GM18498 (cell line): ENCODE measurements around the gene DSTN.

Experiments
- ATAC-seq: cut with Tn5 transposase; IDR thresholded peaks from one replicate; pipeline ENCODE4 v1.9.1; 2021; ENCODE audit warnings: mild to moderate bottlenecking, moderate library complexity; ENCODE audit not compliant: unreplicated experiment

DSTN gene

GRCh38 chr20:17545127-17545526 lies 24.7 kb upstream of the DSTN start:
- ATAC-seq = no peak

- ATAC-seq = no peak
Measured at GRCh38 chr20:17549131-17549530, 20.7 kb upstream of the DSTN start.

GRCh38 chr20:17555106-17555505 lies 14.8 kb upstream of the DSTN start:
- no peak for ATAC-seq

GRCh38 chr20:17556837-17557674 lies 12.8 kb upstream of the DSTN start:
- ATAC-seq = no peak

DNA sequence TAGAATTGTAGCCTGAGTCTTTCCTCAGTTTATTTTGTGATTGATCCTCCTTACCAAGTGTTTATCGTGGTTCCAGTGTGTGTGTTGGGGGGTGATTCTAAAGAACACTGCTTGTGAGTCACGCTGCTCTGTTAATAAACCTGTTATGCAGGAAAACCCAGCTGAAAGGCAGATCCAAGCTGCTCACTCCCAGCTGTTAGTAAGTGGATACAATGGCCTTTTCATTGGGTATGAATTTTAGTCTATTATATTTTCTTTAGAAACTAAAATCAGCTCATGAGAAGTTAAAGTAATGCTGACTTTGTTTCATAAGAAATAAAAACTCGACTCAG lies 12.2 kb upstream of the DSTN start:
- ATAC-seq = no peak

DNA sequence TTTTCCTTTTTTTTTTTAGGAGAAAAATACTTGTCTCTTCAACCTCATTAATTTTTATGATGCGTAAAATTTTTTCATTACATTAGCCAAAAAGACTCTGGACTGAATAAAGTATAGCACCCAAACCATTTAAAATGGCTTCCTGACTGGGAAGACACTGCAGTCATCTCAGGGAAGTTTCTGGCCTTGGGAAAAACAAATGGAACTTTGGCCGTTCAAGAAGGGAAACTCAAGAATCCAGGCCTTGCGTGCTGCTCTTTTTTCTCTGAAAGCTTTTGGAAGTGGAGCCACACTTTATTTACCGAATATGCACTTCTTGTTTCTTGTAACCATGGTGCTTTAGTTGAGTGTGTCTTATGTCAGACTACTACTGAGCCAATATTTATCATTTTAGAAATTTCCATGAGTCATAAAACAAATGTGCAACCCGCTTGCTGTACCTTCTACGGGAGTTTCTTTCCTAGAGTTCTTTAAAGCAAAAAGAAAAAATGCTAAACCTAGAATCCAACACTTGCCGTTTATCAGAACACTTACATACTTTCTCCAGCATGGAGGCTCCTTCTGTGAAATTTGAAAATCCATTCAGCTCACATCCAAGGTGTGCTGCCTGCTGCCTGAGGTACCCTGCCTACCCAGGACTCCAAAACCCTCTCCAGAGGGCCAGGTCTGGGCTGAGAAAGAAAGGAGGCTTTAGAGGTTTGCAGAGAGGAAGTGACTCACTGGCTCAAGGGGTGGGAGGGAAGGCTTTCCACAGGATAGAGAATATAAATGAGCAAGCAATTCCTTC lies 11.5 kb upstream of the DSTN start:
- no peak for ATAC-seq

DNA sequence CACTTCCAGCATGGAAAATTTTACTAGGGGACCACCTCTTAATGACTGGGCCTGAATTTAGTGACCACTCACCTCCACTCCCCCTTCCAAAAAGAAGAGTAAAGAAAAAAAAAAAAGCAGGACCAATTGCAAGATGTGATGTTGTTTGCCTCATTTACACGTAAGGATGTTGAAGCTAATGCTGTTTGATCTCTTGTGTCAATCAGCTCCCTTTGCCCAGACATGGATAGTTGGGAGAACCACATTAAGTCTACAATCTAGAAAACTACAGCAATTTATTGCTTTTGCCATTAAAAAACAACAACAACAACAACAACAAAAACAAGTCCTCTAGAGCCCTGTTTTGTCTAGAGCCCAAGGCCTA lies 11.0 kb upstream of the DSTN start:
- no peak for ATAC-seq

GRCh38 chr20:17559338-17559737 lies 10.5 kb upstream of the DSTN start:
- ATAC-seq = no peak

DNA sequence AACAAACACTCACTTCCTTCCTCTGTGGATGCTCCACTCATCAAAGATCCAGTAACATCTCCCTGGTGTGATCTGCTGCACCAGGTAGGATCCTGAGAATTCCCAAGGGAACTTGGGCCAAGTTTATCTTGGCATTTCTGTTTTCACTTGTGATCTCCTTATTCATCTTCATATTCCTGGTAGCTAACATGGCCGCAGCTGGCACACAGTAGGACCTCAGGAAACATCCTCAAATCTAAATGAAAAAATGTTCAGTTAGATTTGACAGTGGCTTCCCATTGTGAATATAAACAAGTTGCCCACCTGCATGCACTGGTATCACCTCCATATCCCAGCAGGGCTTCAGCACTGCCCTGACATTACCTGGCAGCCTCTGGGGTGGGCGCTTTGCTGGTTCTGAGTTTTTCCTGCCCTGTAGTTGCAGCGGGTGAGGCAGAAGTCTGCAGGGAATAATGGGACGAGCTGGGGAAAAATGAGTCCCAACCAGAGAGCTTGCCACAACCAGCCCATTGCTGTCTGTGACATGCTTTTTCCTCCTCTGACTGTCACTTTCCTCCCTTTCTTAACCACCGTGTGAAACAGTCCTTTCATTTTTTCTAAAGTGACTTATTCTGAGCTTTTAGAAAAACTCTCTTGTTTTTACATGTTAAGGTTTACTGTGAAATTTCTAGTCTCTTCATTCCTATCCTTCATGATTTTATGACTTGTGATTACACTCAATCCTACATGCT lies 9.4 kb upstream of the DSTN start:
- no peak for ATAC-seq

DNA sequence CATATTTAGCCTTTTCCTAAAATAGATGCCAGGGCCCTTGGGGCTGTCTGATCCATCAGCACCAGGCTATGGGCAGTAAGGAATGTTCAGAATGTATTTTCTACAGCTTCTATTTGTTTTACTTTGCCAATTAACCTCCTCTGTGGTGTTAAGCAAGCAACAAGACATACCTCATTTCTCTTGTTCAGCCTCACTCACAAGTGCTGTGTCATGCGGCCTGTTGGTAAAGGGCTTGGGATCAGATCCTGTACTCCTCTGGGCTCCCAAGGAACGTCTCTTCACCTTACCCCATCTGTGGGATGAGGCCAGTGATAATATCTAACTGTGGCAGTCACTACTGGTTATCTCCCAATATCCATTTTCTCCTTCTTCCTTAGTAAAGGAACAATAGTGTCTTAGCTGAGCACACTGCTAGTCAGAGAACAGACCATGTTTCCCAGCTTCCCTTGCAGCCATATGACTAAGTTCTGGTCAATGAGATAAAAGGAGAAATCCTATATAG lies 7.0 kb upstream of the DSTN start:
- ATAC-seq = no peak

GRCh38 chr20:17565169-17565845 lies 4.6 kb upstream of the DSTN start:
- ATAC-seq = no peak

GRCh38 chr20:17566345-17566744 lies 3.5 kb upstream of the DSTN start:
- ATAC-seq = no peak

DNA sequence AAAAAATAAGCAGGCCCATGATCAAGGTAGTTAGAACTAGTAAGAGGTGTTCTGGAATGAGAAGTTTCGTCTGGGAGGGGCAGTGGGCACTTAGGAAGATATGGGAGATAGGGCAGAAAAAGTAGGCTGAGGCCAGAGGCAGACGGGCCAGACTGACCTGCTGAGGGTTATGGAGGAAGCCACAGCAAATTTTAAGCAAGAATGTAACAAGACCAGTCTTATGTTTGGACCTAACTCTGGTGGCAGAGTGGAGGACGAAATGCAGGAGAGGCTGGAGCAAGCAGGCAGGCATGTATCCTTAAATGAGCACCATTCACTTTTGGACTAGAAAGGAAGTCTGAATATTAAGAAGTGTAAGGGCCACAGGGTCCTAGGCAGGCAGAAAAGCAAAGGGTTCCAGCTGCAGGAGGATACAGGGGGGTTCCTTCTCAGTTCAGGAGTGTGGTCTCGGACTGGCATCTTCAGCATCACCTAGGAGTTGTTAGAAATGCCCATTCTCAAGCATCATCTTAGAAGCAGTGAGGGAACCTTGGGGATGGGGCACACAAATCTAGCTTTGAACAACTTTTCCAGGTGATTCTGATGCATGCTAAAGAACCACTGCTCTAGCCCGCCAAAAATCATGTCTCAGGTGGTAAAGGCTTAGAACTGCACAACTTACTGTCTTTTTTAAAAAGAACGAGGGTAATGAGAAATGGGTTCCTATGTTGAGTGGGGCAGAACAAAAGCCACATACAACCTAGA lies 1.7 kb upstream of the DSTN start:
- no peak for ATAC-seq

DNA sequence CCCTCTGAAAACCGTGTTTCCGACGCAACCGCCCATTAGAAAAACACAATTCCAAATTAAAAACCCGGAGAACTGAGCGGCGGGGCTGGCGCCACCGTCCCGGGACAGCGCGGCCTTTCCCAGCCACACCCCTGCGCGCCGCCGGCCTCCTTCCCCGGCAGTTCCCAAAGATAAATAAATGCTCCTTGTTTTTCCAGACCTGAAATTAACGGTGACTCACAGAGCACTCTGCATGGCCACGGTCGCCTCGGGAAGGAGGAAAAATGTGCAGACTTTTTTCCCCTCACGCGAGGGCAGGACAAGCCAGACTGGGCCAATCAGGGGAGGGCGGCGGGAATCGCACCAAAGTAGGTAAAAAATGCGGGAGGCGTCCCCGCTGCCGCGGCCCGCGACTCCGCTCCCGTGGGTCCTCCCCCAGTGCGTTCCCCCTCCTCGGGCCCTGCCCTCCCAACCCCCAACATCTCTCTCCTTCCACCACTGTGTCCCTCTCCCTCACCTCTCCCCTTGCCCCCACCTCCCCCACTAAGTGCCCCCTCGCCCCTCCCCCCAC lies 828 bp upstream of the DSTN start:
- no peak for ATAC-seq

DNA sequence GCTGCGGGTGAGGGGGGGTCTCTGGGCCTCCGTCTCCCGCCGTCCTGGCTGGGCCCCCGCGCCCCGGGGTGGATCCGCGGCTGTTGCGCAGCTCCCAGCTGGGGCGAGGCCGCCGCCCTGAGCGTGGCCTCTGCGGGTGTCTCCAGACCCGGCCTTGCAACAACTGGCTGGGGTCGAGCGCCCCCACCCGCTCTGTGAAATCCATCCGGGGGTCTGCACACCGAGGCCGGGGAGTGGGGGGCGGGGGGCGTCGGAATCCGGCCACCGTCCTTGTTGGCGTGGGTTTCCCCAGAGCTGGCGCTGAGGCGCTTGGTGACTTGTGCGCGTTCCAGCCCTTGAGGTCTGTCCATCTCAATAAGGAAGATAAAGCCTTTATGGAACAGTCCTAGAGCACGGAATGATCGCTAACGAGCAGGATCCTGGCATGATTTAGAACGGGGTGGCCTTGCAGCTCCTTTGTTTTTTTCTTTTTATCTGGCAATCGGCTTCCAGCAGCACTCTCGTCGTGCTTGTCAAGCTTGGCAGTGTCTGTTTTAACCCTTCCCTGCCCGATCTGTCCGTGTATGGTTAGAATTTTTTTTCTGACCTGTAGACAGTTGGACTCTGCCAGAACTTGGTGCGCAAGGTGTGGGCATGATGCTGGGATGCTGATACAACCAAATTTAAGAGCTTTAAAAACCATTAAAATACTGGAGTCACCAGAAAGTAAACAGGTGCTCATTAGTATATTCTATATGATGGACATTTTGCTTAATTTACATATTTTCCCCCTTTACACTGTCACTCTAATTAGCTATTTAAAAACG lies 675 bp downstream of the DSTN start:
- peak; percentile 41 for ATAC-seq

- ATAC-seq = peak; percentile 25
Measured at GRCh38 chr20:17571153-17571527, 1.3 kb downstream of the DSTN start.

DNA sequence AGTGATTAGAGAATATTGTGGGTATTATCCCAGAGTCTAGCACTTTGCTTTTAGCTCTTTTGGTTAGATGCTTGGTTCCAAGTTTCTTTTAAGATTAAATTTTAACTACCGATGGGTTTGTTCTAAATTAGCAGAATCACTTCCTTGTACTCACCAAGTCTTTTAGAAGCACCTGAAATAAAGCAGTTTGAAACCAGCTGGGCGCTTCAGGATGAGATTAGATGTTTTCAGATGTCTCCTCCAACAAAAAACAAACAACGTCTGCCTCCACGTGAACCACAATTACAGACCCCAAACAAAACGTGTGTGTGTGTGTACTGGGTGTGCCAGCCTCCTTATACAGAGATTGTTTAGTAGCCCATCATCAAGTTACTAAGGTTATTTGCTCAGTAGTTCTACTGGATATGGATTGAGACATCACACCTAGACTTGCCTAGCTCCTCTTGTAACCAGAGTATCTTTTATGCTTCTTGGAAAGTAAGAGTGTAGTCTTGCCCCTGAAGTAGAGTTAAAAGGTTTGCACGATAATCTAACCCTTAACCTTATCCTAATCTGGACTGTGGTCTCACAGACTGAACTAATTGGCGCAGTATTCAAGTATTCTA lies 2.3 kb downstream of the DSTN start:
- no peak for ATAC-seq

- ATAC-seq = no peak
Measured at GRCh38 chr20:17573463-17573862, 3.6 kb downstream of the DSTN start.

GRCh38 chr20:17576215-17576614 lies 6.3 kb downstream of the DSTN start:
- ATAC-seq = no peak
